ENCODE results near the gene PGPEP1.
A peak's percentile ranks its signal among the peaks of the same experiment; 100 is the strongest.

The PGPEP1 gene

DNA sequence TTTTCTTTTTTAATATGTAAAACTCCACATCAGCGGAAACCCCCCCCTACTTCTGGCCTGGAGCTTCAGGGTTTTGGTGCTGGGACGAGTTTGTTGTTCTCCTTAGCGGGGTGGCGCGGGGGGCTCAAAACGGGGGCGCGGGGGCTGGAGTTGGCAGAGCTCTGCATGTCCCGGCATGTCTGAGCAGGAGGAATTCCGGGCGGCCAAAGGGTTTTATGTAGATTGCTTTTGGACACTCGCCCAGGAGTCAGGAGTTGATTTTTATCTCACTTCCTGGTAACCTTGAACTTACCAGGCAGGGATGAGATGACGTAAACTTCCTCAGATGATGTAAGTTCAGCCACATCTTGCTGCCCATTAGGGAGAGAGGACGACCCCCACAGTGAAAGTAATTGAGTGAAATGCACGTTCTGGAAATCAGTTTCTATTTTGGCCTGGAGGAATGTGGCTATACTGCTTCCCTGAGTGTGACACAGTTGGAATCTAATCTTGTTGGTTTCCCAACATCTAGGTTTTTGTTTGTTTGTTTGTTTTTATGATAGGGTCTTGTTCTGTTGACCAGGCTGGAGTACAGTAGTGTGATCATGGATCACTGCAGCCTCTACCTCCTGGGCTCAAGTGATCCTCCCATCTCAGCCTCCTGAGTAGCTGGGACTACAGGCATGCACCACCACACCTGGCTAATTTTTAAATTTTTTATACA lies 24.6 kb downstream of the PGPEP1 start:
- TF ChIP-seq SPI1 (IDR thresholded peaks at IDR 0.05; ENCODE audit: borderline replicate concordance, low read depth), result no peak
- TF ChIP-seq GABPA (IDR thresholded peaks at IDR 0.05; ENCODE audit: low read depth), result no peak
- TF ChIP-seq, protein P1, sequence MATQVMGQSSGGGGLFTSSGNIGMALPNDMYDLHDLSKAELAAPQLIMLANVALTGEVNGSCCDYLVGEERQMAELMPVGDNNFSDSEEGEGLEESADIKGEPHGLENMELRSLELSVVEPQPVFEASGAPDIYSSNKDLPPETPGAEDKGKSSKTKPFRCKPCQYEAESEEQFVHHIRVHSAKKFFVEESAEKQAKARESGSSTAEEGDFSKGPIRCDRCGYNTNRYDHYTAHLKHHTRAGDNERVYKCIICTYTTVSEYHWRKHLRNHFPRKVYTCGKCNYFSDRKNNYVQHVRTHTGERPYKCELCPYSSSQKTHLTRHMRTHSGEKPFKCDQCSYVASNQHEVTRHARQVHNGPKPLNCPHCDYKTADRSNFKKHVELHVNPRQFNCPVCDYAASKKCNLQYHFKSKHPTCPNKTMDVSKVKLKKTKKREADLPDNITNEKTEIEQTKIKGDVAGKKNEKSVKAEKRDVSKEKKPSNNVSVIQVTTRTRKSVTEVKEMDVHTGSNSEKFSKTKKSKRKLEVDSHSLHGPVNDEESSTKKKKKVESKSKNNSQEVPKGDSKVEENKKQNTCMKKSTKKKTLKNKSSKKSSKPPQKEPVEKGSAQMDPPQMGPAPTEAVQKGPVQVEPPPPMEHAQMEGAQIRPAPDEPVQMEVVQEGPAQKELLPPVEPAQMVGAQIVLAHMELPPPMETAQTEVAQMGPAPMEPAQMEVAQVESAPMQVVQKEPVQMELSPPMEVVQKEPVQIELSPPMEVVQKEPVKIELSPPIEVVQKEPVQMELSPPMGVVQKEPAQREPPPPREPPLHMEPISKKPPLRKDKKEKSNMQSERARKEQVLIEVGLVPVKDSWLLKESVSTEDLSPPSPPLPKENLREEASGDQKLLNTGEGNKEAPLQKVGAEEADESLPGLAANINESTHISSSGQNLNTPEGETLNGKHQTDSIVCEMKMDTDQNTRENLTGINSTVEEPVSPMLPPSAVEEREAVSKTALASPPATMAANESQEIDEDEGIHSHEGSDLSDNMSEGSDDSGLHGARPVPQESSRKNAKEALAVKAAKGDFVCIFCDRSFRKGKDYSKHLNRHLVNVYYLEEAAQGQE (IDR thresholded peaks at IDR 0.05; ENCODE audit: insufficient replicate concordance, low read depth), result no peak
- TF ChIP-seq, protein P2, sequence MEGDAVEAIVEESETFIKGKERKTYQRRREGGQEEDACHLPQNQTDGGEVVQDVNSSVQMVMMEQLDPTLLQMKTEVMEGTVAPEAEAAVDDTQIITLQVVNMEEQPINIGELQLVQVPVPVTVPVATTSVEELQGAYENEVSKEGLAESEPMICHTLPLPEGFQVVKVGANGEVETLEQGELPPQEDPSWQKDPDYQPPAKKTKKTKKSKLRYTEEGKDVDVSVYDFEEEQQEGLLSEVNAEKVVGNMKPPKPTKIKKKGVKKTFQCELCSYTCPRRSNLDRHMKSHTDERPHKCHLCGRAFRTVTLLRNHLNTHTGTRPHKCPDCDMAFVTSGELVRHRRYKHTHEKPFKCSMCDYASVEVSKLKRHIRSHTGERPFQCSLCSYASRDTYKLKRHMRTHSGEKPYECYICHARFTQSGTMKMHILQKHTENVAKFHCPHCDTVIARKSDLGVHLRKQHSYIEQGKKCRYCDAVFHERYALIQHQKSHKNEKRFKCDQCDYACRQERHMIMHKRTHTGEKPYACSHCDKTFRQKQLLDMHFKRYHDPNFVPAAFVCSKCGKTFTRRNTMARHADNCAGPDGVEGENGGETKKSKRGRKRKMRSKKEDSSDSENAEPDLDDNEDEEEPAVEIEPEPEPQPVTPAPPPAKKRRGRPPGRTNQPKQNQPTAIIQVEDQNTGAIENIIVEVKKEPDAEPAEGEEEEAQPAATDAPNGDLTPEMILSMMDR (IDR thresholded peaks at IDR 0.05; ENCODE audit: insufficient read depth, low read length), result no peak
- TF ChIP-seq POLR2AphosphoS5 (IDR thresholded peaks at IDR 0.05; ENCODE audit: low read depth), result no peak
- Histone ChIP-seq H3K4me3 (replicated peaks; ENCODE audit: insufficient read depth, low read length) (no peak overlapping the region), H3K27ac (replicated peaks) (peak overlapping the region; percentile 31), H3K27me3 (ENCODE audit: insufficient read depth, poor library complexity, severe bottlenecking) (no peaks in the 10 kb centered on the region)
- DNase-seq (ENCODE audit: low read depth in 1 of 2, low spot score in 1 of 2), result peak in 1 of 2 experiments; percentile 34

DNA sequence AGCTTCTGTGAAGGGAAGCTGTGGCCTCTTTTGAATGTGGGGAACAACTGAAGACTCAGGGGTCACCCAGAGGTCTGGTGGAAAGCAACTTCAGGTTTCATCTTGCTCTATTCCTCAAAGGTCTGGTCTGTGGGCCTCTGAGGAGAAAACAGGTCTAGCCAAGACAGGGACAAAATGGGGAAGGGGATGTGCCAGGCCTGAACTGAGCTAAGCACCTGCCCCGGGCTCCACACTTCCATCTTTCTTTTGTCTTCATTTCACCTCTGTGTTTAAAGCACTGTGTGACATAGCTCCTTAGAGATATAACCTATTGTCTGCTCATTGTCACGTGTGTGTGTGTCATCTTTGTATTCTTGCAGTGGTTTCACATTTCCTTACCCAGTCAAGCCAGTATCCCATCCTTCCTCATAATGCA lies 25.6 kb downstream of the PGPEP1 start:
- Histone ChIP-seq H3K4me3 (replicated peaks; ENCODE audit: insufficient read depth, low read length) (no peak overlapping the region), H3K27me3 (ENCODE audit: insufficient read depth, poor library complexity, severe bottlenecking) (no peaks in the 10 kb centered on the region), H3K27ac (replicated peaks) (no peak overlapping the region)
- DNase-seq (ENCODE audit: low read depth in 1 of 2, low spot score in 1 of 2), result no peak
- TF ChIP-seq SPI1 (IDR thresholded peaks at IDR 0.05; ENCODE audit: borderline replicate concordance, low read depth) (no peak), GABPA (IDR thresholded peaks at IDR 0.05; ENCODE audit: low read depth) (no peak), POLR2AphosphoS5 (IDR thresholded peaks at IDR 0.05; ENCODE audit: low read depth) (no peak)
- TF ChIP-seq, protein P2 (IDR thresholded peaks at IDR 0.05; ENCODE audit: insufficient read depth, low read length), result no peak
- TF ChIP-seq, protein P1 (IDR thresholded peaks at IDR 0.05; ENCODE audit: insufficient replicate concordance, low read depth), result no peak

DNA sequence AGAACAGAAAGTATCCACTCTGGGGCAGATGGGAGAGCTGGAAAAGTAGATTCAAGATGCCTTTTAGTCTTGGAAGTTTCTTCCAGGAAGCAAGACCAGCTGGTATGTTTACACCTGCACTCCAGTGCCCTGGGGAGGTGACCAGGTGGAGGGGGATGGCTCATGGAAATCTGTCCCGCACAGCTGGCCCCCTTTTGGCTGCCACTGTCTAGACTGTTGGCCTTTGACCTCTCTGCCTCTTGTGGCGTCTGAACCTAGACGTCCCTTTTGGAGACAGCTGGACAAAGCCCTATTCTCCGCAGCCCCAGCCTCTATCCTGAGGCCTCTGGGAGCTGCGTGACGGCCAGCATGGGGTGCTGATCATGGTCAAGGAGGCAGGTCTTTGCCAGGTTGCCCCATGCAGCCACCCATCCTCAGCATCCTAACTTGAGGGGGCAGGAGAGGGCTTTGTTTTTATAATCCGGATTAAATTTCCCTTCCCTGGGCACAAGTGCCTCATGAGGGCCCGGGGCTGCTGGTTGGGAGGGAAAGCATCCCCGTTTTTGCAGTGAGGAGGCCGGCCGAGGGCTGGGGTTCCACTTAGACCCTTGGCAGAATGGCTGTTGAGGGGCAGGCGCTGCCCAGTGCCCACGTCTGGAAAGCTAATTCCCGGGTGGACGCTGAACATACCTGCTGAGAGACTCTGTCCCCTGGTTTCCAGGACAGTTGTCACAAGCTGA lies 28.3 kb downstream of the PGPEP1 start:
- no peak overlapping the region for H3K4me3 ChIP-seq (replicated peaks; ENCODE audit: insufficient read depth, low read length)
- H3K27me3 ChIP-seq (ENCODE audit: insufficient read depth, poor library complexity, severe bottlenecking), result no peaks in the 10 kb centered on the region
- TF ChIP-seq, protein P2 (IDR thresholded peaks at IDR 0.05; ENCODE audit: insufficient read depth, low read length), result no peak
- TF ChIP-seq SPI1 (IDR thresholded peaks at IDR 0.05; ENCODE audit: borderline replicate concordance, low read depth) (no peak), GABPA (IDR thresholded peaks at IDR 0.05; ENCODE audit: low read depth) (no peak), POLR2AphosphoS5 (IDR thresholded peaks at IDR 0.05; ENCODE audit: low read depth) (no peak)
- TF ChIP-seq, protein P1 (IDR thresholded peaks at IDR 0.05; ENCODE audit: insufficient replicate concordance, low read depth), result no peak
- DNase-seq (ENCODE audit: low read depth in 1 of 2, low spot score in 1 of 2), result no peak
- H3K27ac ChIP-seq (replicated peaks), result no peak overlapping the region
